D341Med (cell line): ENCODE results near the gene ICAM2.

ENCODE experiments used
- DNase-seq: peaks from one replicate; pipeline ENCODE4 v3.0.0; 2012; ENCODE audit warnings: low spot score

ICAM2 gene

DNA sequence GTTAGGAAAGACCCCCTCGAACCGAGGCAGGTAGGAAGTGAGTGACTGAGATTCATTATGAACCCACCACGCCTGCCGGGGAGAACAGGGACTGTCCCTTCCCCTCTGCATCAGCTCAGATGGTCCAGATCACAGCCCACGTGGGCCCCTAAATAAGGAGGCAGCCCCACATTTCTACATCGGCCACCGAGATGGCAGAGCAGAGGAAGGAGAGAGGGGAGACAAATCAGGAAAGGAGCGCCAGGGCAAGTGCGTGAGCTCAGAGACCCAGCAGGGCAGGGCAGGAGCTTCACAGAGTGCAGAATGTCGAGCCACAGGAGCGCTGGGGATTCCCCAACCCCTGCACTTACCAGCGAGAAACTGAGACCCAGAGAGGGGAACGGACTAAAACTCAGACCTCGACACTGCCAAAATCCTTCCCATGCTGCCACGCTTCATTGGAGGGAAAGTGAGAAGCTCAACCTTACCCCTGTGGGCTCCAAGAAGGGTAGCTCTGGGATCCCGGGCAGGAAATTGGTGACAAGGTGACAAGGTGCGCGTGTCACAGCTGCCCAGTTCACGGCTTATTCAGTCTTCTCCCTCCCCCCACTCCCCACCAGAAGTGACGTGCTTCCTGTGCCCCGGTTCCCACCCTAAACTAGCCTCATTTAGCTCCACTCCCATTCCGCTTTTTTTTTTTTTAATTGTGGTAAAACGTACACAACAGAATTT, at the start of gene ICAM2:
Gene ICAM2 (minus strand): TSS at position 578 of the 711 bp plus-strand sequence. CDS start 13,942 bp downstream, outside the sequence.
- DNase-seq: no peak

DNA sequence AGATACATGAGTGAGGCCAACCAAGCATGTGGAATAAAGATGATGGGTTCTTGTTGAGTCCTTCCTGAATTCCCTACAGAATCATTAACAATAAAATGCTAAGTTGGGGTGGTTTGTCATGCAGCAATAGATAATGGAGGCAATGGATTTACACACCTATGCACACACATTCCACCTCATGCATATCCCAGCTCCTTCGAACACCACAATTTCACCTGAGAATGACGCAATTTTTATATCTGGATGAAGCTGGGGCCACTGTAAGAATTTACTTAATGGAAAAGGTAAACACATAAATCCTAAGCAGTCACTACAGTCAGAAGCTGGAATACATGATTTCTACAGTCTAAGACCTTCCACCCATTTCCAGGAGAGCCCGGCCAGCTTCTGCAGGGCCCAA, 49.8 kb upstream of the ICAM2 start:
- no peak for DNase-seq

DNA sequence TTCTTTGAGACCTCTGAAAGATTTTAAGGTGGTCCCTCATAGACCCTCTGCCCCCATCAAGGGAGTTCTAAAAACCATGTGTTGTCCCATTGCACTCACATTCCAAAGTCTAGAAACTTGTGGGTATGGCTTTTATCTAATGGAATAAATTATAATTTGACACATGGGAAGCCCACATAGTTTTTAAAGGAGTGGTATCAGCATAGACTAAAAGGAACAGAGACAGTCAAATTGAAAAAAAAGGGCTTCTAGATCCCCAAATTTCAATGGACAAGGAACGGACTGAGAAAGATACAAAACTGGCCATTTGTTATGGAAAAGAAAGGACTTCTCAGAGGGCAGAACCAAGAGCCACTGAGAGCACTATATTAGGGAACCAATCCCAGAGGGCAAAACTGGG, 48.7 kb upstream of the ICAM2 start:
- DNase-seq: no peak

DNA sequence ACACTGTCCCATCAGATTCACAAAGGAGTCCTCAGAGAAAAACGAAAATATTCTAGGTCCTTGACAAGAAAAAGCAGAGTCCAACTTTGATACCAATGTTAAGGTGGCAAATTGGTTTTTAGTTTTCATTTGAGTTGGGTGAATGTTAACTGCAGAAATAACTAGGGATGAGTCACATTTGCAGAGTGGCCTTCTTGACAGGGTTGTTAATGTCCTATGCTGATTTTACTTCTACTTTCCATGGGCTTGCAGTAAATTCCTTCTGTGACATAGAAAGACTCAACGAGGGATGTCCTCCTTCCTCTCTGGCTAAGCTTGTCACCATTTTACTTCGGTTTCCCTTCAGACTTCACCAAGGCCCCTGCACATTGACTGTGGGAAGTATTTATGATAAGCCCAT, 47.2 kb upstream of the ICAM2 start:
- no peak for DNase-seq

DNA sequence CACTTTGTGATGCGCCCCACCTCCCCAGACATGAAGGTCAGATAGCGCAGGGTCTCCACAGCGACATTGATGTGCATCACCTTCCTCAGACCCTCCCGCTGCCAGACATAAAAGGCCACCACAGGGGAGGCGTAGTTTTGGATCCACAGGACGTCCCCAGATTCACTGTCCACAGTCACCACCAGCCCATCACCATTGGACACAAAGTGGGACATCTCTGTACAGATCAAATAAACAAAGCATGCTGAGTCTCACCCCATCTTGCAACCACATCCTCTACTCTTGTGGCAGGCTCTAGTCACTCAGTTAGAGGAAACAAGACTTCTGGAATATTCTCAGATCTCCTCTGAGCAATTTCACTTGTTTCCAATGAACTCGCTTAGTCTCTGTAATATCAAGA, 46.3 kb upstream of the ICAM2 start:
- no peak for DNase-seq

DNA sequence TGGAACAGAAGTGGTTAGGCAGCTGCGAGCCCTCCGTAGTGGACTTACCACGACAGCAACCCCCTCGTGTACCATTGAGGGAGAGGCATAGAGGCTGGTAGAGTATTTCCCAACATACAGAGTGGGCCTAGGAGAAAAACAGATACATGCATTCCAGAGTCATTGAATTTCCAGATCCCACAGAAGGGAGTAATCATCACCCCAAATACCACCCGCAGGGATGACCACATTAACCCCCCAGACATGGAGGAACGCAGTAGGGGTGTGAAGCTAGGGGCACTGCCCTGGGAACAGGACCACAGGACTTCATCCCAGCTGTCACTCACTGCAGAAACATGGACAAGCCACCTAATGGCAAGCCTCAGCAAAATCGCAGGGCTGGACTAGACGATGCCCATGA, 44.7 kb upstream of the ICAM2 start:
- DNase-seq: no peak

DNA sequence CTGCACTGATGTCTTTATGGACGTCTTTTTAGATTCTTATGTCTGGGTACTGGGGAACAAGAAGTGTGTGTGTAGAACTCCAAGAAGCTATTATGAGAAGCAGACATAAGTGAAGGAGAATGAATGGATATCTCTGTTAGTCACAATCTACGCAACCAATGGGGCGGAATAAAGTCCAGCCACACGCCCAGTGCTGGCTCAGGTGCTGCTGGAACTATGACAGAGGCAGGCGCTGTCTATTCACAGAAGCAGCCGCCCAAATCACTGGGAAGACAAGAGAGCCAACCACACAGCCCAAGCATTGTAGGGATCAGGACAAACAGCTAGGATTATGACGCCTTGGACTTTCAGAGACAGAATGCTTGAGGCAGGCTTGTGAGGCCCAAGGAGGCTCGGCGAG, 43.9 kb upstream of the ICAM2 start:
- DNase-seq: no peak

DNA sequence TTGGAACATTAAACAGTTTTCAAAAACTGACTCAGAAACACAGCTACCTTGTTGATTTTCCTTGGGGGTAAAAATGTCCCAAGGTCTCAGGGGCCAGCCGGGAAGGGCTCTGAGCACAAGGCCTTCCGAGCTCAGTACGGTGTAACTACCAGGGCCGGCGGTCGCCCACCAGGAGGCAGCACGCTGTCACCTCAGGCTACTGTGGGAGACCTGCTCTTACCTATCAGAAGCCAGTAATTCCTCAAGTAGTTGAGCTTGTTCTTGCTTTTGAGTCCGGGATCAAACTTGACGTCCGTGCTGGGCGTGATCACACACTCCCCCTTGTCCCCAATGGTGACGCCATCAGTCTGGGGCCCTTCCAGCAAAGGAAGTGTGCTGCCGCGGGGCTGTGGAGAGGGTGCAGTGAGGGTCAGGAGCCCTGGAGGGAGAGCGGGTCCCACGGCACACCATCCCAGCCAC, 43.4 kb upstream of the ICAM2 start:
- DNase-seq: peak; percentile 91

DNA sequence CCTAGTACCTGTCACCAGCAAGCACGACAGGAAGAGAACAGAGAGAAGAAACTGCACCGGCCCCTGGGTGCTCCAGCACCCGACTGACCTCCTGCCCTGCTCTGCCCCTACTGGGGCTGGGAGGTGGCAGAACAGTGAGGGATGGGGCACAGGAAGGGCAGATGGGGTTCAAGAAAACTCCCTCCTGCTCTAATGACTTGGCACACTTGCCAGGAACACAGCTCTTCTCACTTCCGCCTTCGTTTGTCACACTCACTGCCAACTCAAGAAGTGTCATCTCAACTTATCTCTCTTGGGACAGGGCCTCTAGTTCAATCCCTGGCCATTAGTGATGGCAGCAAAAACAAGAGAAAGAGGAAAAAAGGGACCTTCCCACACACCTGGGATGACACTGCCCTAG, 42.7 kb upstream of the ICAM2 start:
- no peak for DNase-seq

DNA sequence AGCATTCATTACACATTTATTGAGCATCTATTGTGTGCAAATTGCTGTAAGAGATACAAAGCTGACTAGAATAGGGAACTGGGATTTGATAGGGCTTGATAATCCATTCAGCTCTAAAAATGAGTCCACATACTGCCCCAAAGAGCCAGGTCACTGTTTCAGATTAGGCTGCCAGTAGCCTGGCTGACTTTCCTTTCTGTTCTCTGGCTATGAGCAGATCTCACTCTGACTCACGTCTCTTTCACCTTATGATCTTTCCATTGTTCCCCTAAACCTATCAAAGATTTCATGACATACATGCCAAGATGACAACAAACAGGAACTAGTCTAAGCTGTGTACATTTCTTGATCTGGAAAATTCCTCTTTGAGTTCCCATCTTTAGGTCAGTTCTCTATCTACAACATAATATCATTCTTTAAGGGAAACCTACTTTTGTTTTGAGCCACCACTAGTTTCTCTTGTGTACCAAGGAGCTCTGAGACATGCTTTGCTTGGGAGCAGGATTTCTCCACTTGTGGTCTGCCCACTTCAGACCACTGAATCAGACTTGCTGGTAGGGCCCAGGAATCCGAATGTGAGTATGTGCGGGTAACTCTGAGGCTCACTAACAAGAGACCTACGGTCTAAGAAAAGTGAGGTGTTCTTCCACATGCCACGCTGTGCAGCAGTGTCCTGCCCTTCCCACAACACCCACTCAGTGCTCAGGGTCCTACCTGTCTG, 40.9 kb upstream of the ICAM2 start:
- DNase-seq: no peak

DNA sequence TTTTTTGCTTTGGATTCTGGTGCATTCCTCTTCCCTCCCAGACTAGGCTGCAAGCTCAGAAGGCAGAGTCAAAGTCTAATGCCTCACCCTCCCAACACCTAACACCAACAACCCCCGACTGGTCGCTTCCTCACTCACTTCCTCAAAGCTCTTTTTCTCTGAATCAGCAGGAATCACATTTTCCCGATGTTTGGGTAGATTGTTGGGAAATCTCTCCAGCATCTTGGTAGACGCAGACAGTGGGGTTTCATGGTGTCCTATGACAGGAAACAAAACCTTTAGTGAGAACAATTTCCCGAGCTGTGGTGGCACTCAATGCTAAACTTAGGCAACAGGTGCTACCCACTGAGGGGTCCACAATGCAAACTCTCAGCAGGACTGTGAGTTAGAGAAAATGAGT, 39.9 kb upstream of the ICAM2 start:
- DNase-seq: no peak

DNA sequence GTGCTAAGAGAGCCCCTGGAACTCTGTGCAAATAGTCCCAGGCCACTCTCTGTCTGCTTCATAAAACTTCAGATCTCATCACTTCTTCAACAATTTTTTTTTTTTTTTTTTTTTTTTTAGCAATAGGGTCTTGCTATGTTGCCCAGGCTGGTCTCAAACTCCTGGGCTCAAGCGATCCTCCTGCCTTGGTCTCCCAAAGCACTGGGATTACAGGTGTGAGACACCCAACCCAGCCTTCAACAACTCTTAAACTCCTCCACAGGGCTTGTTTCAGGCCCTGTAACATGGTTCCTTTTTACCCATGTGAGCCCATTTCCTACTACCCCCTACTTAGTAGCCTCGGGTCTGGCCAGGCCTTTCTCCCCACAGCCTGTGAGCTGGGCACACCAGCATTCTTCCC, 39.3 kb upstream of the ICAM2 start:
- no peak for DNase-seq

DNA sequence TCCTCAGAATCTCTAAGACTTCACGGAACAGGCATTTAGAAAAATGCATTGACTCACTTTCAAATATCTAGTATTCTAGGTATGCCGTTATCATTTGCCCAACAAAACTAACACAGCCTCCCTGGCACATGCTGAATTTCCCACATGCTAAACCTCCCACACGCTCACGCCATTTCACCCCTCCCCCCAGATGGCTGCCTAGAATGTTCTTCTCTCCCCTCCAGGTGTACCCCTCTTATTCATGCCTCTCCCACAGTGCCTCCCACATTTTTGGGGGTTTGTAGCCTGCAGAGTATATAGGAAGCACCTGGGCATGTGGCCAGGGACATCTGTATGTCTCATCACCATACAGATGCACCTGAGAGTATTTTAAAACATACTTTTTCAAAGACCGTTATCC, 38.2 kb upstream of the ICAM2 start:
- DNase-seq: no peak

DNA sequence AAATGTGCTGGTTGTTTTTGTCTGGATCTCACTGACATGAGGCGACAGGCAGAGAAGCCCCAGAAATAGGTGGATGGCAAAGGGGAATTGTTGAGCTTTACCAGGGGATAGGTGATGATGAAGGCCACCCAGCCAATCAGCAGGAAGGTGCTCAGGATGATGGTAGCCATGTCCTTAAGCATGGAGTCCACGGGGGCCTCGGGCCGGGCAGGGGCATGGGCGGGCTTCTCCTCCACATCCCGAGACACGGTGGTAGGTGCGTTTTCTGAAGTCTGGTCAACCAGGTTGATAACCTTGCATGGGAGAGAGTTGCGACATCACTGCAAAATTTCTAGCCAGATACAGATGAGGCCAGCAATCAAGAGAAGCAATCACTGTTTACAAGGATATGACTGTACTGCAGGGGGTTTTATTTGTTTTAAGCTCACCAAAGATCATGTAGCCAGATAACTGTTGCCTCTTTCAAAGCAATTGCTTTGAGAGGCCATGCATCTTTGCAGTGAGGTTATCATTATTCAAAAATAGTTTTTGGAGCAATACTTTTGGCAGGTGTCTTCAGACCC, 37.3 kb upstream of the ICAM2 start:
- DNase-seq: no peak

DNA sequence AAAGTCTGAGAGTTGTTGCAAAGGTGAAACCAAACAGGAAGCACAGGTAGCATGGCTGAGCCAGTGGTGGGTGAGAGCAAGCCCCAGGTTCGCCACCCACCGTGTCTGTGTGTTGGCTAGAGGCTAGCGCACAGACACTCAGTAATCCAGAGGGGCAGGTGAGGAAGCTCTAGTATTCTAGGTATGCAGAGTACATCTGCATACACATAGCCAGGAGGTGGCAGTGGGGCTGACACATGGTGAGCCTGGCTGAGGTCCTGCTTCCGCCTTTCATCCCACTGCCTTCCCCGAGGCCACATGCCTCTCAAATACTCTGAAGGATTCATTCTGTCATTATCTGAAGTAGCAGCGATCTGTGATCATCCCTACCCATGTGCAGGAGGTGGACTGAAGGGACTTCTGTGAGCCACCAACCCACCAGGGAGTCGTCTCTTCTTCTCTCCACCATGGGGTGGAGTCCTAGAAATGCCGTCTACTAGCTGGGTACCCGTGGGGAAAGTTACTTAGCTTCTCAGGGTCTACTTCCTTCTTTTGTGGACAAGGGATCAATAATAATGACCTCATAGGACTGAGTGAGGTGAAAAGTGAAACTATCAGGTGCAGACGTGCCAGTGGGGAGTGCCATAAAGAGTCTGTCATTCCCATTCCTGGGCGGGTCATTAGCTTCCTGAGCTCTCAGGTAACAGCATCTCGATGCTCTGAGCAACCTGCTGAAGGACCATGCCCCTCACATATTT, 36.0 kb upstream of the ICAM2 start:
- no peak for DNase-seq

DNA sequence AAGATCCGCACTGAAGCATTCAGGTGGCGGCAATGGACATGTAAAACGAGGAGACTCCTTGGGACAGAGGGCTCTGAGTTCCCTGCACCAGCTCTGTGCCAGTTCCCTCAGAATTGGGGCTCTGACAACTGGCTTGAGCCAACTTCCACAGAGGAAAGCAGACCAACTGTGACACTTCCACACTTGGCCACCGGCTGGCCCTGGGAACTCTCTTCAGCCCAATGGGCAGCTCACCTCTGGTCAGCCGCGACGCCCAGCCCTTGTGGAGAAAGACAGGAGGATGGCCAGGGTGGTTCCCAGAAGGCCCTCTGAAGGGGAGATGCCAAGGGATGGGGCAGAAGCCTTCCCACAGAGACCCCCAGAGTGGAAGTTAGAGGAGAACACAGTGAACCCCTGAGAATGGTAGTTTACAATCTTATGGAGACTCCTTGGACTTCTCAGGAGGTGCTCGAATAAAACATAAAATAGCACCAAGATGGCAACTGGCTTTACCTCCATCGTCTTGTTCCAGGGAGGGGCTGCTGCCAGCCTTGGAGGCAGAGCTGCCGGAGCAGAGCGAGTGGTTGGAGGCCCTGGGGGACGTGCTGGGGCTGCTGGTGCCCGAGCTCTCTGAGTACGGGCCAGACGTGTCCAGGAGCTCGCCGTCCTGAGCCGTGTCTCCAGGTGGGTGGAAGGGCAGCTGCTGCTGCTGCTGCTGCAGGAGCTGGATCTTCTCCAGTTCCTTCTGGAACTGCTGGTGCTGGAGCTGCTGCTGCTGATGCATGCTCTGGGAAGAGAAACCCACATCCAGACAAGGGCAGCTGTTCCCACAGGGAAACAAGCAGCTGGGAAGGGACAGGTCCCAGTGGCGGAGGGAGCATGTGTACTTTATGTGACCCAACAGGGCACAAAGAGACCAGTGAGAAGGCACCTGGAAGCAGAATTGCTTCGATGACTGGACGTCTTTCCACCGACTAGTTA, 35.0 kb upstream of the ICAM2 start:
- DNase-seq: no peak

DNA sequence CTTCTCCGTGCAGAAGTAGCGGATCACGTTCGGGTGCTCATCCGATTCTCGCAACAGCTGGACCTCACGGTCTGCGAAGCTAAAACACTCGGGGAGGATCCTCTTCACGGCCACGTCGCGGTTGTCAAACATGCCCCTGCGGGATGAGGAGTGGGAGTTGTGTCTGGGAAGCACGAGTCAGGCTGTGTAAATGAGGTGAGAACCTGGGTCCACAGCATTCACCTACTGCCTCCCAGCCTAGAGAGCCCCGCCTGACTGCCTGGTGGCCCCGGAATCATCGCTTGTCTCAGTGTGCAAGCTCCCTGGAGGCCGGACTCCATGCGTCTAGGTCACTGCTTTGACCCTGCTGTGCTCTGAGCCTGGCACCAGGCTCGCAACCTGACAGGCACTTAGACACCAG, 33.9 kb upstream of the ICAM2 start:
- no peak for DNase-seq

DNA sequence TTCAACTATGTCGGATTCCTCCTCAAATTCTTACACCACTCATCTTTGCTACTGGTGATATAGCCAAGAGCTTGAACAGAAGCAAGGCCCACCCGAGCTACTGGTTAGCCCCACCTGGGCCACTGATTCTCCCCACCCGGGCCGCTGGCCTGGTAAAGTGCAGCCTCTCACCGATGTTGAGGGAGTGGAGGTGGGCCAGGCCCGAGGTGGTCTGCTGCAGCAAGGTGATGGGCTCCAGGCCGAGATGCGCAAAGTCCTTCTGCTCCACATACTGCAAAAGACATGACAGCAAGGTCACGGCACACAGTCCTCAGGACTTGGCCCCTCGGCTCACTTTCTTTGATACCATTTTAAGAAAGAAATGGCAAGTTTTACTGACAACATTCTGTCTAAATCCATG, 32.7 kb upstream of the ICAM2 start:
- no peak for DNase-seq

DNA sequence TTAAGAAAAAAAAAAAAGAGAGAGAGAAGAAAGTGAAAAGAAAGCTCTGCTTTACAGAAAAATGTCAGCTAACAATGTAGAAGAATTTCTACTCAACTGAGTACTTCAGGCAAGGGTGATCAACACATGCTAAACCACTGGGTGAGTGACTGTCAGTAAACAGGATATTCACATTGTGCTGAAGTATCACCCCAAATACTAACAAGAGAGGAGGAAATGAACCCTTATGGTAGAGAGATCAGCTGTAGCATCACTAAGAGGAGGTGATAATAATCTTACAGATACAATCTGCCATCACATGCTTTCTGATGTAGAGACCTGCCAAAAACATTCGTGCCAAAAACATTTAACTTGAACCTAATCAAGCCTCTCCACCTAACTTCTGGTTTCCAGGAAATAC, 30.7 kb upstream of the ICAM2 start:
- DNase-seq: no peak

DNA sequence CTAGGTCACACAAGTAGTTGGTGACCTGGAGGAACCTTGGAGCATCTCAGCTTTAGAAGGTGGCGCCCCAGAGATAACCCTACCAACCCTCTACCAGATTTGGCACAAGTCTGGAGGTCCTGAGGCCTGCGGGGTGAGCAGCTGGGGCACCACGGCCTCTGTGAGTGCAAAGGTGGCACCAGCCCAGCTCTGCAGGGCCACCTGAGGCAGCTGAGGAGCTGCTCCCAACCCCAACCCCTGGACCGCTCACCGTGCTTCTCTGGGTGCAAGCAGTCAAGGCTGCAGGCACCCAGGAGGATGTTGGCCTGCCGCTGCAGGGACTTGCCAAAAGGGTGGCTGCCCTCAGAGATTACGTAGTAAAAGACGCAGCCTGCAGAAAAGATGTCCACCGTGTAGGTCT, 28.4 kb upstream of the ICAM2 start:
- no peak for DNase-seq

DNA sequence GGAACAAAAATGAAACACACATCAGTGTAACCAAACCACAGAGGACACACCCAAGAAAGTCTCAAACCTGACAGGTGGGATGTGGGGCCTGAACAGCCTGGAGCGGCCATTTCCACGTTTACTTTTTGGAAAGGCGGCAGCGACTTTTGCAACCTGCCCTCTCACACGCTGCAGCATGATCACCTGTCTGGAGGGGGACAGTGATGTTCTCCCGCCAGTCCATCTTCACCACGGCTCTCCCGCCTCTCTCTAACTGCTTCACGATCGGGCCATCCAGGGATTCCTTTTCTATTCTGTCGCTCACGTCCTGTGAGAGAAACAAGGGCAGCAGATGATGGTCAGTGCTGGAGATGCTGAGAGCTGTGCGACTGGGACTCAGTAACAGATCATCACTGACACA, 24.7 kb upstream of the ICAM2 start:
- DNase-seq: no peak
